ENCODE data around the gene ZNF839. TPM values are rescaled to one million over a fixed set of nuclear protein-coding genes. Genes with fewer than 3 reads are reported as not detected.
"Not testable (repeated sequence)": the region's sequence is repeated elsewhere in the genome, so short reads cannot be mapped to it uniquely, and the experiment has no call there.

ZNF839 gene
- total RNA-seq, 2 experiments from 2014 or later = 13.9 to 17.3 TPM

DNA sequence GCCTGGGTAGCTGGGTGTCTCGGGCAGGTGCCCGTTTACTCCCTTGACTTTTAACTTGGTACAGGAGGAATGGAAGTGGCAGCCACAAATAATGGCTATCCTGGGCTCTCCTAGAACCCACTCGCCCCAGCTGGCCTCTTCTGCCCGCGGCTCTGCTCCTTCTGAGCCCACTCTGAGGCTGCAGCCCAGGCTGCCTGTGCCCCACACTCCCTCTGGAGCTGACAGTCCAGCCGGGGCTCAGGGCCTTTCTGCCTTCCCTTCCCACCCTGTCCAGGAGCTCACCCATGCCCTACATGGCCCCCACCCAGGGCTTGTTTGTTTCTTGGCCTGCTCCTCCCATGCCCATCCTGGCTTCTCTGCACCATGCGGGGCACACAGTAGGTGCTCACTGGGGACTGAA lies 15.6 kb downstream of the ZNF839 start:
- POLR2A ChIA-PET = no interaction called here
- Mint-ChIP-seq H3K9me3 (no peaks in the 10 kb centered on the region), H3K4me1 (peaks cover 6% of the 10 kb centered on the region), H3K4me3 (no peak overlapping the region), H3K27ac (peak overlapping the region; percentile 64), H3K27me3 (no peaks in the 10 kb centered on the region), H3K36me3 (peaks cover 7% of the 10 kb centered on the region)
- ATAC-seq (ENCODE audit: low read depth) (no peak), DNase-seq (no peak)

DNA sequence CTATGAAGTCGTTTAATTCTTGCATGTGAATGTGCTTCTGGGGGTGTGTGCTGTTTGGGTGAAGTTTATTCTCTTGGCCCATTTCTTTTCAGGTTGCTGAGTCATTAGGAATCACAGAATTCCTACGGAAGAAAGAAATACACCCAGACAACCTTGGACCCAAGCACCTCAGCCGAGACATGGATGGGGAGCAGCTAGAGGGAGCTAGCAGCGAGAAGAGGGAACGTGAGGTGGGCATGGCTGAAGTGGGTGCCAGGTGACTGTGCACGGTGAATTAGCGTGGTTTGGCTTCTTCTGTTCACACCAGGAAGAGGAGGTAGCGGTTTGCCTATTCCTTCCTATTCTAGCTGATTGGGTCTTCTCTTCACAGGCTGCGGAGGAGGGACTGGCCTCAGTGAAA lies 19.2 kb downstream of the ZNF839 start:
- ATAC-seq (ENCODE audit: low read depth) (no peak), DNase-seq (no peak)
- POLR2A ChIA-PET = interaction anchor here (0.7 kb wide), 1 partner anchor 196 kb away, joined by 5 read pairs; no protein-coding TSS in a partner anchor
- no peaks in the 10 kb centered on the region for H3K9me3 Mint-ChIP-seq
- no peak overlapping the region for H3K4me3 Mint-ChIP-seq
- H3K4me1 Mint-ChIP-seq = peaks cover 4% of the 10 kb centered on the region
- peaks cover 8% of the 10 kb centered on the region for H3K36me3 Mint-ChIP-seq
- no peaks in the 10 kb centered on the region for H3K27me3 Mint-ChIP-seq
- H3K27ac Mint-ChIP-seq = no peak overlapping the region

GRCh38 chr14:102341566-102341965 lies 22.0 kb downstream of the ZNF839 start:
- POLR2A ChIA-PET = no interaction called here
- H3K4me1 Mint-ChIP-seq = peaks cover 2% of the 10 kb centered on the region
- H3K27ac Mint-ChIP-seq = no peak overlapping the region
- no peaks in the 10 kb centered on the region for H3K27me3 Mint-ChIP-seq
- no peak overlapping the region for H3K4me3 Mint-ChIP-seq
- peaks cover 6% of the 10 kb centered on the region for H3K36me3 Mint-ChIP-seq
- DNase-seq = no peak
- H3K9me3 Mint-ChIP-seq = no peaks in the 10 kb centered on the region
- ATAC-seq (ENCODE audit: low read depth) = no peak

GRCh38 chr14:102342238-102342637 lies 22.7 kb downstream of the ZNF839 start:
- Mint-ChIP-seq H3K27me3 (no peaks in the 10 kb centered on the region), H3K36me3 (peaks cover 6% of the 10 kb centered on the region), H3K4me1 (peaks cover 2% of the 10 kb centered on the region), H3K9me3 (no peaks in the 10 kb centered on the region), H3K4me3 (no peak overlapping the region), H3K27ac (no peak overlapping the region)
- POLR2A ChIA-PET = no interaction called here
- DNase-seq = no peak
- no peak for ATAC-seq (ENCODE audit: low read depth)

- Mint-ChIP-seq H3K9me3 (no peaks in the 10 kb centered on the region), H3K4me1 (no peaks in the 10 kb centered on the region), H3K36me3 (peaks cover 10% of the 10 kb centered on the region), H3K27me3 (no peaks in the 10 kb centered on the region), H3K4me3 (no peak overlapping the region), H3K27ac (no peak overlapping the region)
- no peak for DNase-seq
- POLR2A ChIA-PET = no interaction called here
- ATAC-seq (ENCODE audit: low read depth) = no peak
These were observed 24.5 kb downstream of the ZNF839 start for GRCh38 chr14:102344084-102344483.

DNA sequence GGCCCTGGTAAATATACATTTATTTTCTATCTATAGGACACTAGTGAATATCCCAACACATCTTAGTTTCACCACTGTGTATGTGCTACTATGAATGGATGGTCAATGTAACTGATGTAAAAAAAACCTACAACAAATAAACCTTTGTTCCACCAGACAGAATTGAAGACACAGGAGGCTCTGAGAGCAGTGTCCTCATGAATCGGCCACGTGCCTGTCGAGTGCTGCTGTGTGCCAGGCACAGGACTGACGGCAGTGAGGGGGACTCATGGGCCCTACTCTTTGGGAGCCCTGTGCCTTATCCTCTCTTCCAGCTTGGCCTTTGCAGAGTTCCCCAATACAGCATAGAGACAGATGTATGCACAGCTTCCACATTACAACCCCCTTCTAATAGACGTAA lies 24.9 kb downstream of the ZNF839 start:
- H3K4me3 Mint-ChIP-seq = no peak overlapping the region
- ATAC-seq (ENCODE audit: low read depth) (no peak), DNase-seq (no peak)
- H3K27me3 Mint-ChIP-seq = no peaks in the 10 kb centered on the region
- POLR2A ChIA-PET = no interaction called here
- peaks cover 10% of the 10 kb centered on the region for H3K36me3 Mint-ChIP-seq
- H3K9me3 Mint-ChIP-seq = no peaks in the 10 kb centered on the region
- no peaks in the 10 kb centered on the region for H3K4me1 Mint-ChIP-seq
- H3K27ac Mint-ChIP-seq = no peak overlapping the region

DNA sequence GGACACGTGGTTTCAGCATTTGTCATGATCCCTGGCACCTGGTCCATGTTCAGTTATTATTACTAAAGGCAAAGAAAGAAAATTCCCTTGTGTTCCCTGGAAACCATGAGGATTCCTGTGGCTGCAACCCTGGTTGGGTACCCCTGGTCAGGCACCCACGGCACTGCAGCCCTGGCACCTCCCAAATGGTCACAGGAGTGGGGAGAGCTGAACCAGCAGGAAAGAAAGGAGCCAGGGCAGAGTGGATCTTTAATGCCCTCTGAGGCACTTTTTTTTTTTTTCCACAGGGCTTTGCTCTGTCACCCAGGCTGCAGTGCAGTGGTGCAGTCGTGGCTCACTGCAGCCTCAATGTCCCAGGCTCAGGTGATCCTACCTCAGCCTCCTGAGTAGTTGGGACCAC lies 25.7 kb downstream of the ZNF839 start:
- Mint-ChIP-seq H3K27ac (no peak overlapping the region), H3K36me3 (peaks cover 10% of the 10 kb centered on the region), H3K4me1 (no peaks in the 10 kb centered on the region), H3K27me3 (no peaks in the 10 kb centered on the region), H3K4me3 (no peak overlapping the region), H3K9me3 (no peaks in the 10 kb centered on the region)
- ATAC-seq (ENCODE audit: low read depth) (no peak), DNase-seq (no peak)
- POLR2A ChIA-PET = no interaction called here

- DNase-seq (no peak), ATAC-seq (ENCODE audit: low read depth) (no peak)
- Mint-ChIP-seq H3K4me3 (no peak overlapping the region), H3K36me3 (peaks cover 13% of the 10 kb centered on the region), H3K4me1 (no peaks in the 10 kb centered on the region), H3K27me3 (no peaks in the 10 kb centered on the region), H3K9me3 (no peaks in the 10 kb centered on the region), H3K27ac (no peak overlapping the region)
- POLR2A ChIA-PET = no interaction called here
These were observed 27.1 kb downstream of the ZNF839 start for GRCh38 chr14:102346645-102347044.

DNA sequence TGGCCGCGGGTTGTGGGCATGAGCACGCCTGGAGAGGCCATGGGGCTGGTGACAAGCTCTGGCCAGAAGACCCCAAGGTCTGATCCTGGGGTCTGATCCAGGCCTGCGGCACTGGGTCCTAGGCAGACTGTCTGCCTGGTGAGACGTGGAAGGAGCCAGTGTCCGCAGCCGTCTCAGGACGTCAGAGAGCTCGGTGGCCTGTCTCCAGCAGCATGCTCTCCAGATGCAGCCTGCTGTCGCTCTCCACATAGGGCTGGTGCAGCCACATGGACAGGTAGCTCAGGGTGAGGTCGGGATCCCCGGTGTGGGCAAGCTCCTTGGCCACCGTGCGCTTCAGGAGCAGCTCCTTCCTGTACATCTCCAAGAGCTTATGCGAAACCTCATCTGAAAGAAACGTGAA lies 28.8 kb downstream of the ZNF839 start:
- no peaks in the 10 kb centered on the region for H3K27me3 Mint-ChIP-seq
- peaks cover 11% of the 10 kb centered on the region for H3K36me3 Mint-ChIP-seq
- POLR2A ChIA-PET = no interaction called here
- DNase-seq = no peak
- H3K27ac Mint-ChIP-seq = no peak overlapping the region
- no peaks in the 10 kb centered on the region for H3K9me3 Mint-ChIP-seq
- no peak overlapping the region for H3K4me3 Mint-ChIP-seq
- peaks cover 2% of the 10 kb centered on the region for H3K4me1 Mint-ChIP-seq
- ATAC-seq (ENCODE audit: low read depth) = no peak

- DNase-seq (no peak), ATAC-seq (ENCODE audit: low read depth) (no peak)
- H3K4me1 Mint-ChIP-seq = peaks cover 2% of the 10 kb centered on the region
- no peaks in the 10 kb centered on the region for H3K27me3 Mint-ChIP-seq
- no peaks in the 10 kb centered on the region for H3K9me3 Mint-ChIP-seq
- peaks cover 20% of the 10 kb centered on the region for H3K36me3 Mint-ChIP-seq
- no peak overlapping the region for H3K4me3 Mint-ChIP-seq
- peak overlapping the region; percentile 38 for H3K27ac Mint-ChIP-seq
- POLR2A ChIA-PET = no interaction called here
These were observed 31.5 kb downstream of the ZNF839 start for GRCh38 chr14:102351023-102351422.

DNA sequence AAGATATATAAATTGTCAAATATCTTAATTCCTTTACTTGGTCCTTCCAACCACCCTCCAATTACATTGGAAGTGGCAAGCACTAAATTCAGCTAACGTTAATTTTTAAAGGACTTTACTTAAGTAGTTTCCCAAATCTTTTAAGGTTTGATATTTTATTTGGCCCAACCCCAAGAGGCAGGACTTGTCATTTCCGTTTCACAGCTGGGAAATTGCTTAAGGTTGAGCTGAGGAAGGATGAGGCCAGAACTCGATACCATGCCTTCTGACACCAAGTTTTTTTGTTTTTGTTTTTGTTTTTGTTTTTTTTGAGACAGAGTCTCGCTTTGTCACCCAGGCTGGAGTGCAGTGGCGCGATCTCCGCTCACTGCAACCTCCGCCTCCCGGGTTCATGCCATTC lies 32.0 kb downstream of the ZNF839 start:
- H3K4me3 Mint-ChIP-seq; H3K9me3 Mint-ChIP-seq; H3K4me1 Mint-ChIP-seq; DNase-seq; H3K27me3 Mint-ChIP-seq; ATAC-seq (ENCODE audit: low read depth); H3K27ac Mint-ChIP-seq: not testable (repeated sequence)
- POLR2A ChIA-PET = interaction anchor here (1.4 kb wide), 1 partner anchor 10 kb away, joined by 4 read pairs; the partner anchor contains the start of genes CINP and TECPR2
- H3K36me3 Mint-ChIP-seq = peaks cover 20% of the 10 kb centered on the region

DNA sequence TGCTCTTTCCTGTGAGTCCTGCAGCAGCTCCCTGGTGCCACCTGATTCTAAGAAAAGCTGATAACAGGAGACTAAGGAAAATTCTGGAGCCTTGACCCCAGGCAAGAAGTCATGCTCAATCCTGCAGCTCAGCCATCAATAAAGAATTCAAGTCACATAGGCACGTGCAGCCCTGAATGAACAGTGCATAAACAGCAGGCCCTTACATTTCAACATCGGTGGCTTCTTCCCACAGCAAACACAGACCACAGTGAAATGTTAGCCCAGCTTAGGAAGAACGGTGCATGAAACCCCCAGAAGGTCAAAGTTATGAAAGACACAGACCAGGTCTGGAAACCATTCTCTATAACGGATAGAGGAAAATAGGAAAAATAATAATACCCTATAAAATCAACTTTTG lies 32.7 kb downstream of the ZNF839 start:
- no peak for ATAC-seq (ENCODE audit: low read depth)

DNA sequence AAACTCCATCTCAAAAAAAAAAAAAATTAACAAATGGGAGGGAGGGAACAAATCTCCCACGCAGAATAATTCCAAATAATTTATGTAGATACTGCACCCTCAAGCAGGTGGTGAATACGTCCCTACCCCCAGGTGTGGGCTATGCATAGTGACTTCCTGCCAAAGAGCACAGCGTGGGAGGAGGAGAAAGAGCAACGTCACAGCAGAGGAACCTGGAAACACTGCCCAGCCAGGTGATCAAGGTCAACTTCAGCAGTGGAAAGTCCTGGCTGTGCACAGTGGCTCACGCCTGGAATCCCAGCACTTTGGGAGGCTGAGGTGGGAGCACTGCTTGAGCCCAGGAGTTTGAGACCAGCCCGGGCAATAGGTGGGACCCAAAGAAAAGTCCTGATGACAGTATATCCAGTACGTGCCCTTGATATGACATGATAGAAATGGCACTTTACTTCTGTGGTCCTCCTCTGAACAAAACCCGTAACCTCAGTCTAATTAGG lies 33.6 kb downstream of the ZNF839 start:
- DNase-seq (no peak), ATAC-seq (ENCODE audit: low read depth) (no peak)
- no peaks in the 10 kb centered on the region for H3K9me3 Mint-ChIP-seq
- peaks cover 4% of the 10 kb centered on the region for H3K4me1 Mint-ChIP-seq
- H3K27me3 Mint-ChIP-seq = no peaks in the 10 kb centered on the region
- POLR2A ChIA-PET = interaction anchor here (1.4 kb wide), 1 partner anchor 9 kb away, joined by 4 read pairs; the partner anchor contains the start of genes CINP and TECPR2
- no peak overlapping the region for H3K4me3 Mint-ChIP-seq
- peaks cover 18% of the 10 kb centered on the region for H3K36me3 Mint-ChIP-seq
- H3K27ac Mint-ChIP-seq = no peak overlapping the region

More for the DNA sequence above, 32.7 kb downstream of the ZNF839 start:
- Mint-ChIP-seq H3K4me1 (peaks cover 2% of the 10 kb centered on the region), H3K4me3 (no peak overlapping the region), H3K27ac (no peak overlapping the region), H3K9me3 (no peaks in the 10 kb centered on the region), H3K27me3 (no peaks in the 10 kb centered on the region), H3K36me3 (peaks cover 20% of the 10 kb centered on the region)
- DNase-seq = no peak
- POLR2A ChIA-PET = interaction anchor here (1.4 kb wide), 1 partner anchor 10 kb away, joined by 4 read pairs; the partner anchor contains the start of genes CINP and TECPR2

DNA sequence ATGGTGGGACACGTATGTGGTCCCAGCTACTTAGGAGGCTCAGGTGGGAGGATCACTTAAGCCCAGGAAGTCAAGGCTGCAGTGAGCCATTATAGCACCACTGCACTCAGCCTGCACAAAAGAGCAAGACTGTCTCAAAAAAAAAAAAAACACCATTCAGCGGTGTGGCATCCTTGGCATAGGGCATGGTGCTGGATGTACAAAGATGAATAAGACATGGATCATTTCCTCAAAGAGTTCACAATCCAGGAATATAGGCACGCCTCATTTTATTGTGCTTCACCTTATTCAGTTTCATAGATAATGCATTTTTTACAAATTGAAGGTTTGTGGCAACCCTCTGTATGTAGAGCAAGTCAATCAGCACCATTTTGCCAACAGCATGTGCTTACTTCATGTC lies 36.7 kb downstream of the ZNF839 start:
- H3K9me3 Mint-ChIP-seq = no peaks in the 10 kb centered on the region
- H3K36me3 Mint-ChIP-seq = peaks cover 9% of the 10 kb centered on the region
- ATAC-seq (ENCODE audit: low read depth) (no peak), DNase-seq (no peak)
- no peak overlapping the region for H3K27ac Mint-ChIP-seq
- POLR2A ChIA-PET = no interaction called here
- H3K4me1 Mint-ChIP-seq = peaks cover 13% of the 10 kb centered on the region
- H3K27me3 Mint-ChIP-seq = no peaks in the 10 kb centered on the region
- H3K4me3 Mint-ChIP-seq = no peak overlapping the region

DNA sequence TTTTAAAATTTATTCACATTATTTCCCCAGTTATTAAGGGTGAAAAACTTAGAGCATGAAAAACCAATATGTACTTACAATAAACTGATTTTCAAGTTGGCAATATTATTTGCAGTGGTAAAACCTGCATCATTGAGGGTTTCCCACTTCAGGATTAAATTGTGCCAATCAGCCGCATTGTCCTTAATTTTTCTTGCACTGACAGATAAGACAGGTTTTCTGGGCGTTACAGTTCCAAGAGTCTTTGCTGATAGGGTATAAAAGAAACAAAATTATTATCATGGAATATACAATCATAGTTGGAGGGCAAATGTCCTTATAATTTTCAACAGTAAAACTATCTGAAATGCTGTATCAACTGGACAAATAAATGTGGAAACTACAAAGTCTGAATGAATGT lies 39.8 kb downstream of the ZNF839 start:
- no peaks in the 10 kb centered on the region for H3K27me3 Mint-ChIP-seq
- no peak overlapping the region for H3K4me3 Mint-ChIP-seq
- POLR2A ChIA-PET = no interaction called here
- H3K36me3 Mint-ChIP-seq = peaks cover 6% of the 10 kb centered on the region
- DNase-seq = no peak
- H3K4me1 Mint-ChIP-seq = peaks cover 24% of the 10 kb centered on the region
- no peak overlapping the region for H3K27ac Mint-ChIP-seq
- ATAC-seq (ENCODE audit: low read depth) = no peak
- H3K9me3 Mint-ChIP-seq = no peaks in the 10 kb centered on the region
